Activated T-cell treated with anti-CD3 and anti-CD28 coated beads for 24 hours (primary cell): ENCODE results near the gene FOXM1.
"Not testable (repeated sequence)": the region's sequence is repeated elsewhere in the genome, so short reads cannot be mapped to it uniquely, and the experiment has no call there.

ENCODE experiments used
- DNase-seq: peaks from one replicate; pipeline ENCODE4 v3.0.0-alpha.2; 2020; ENCODE audit warnings: low read depth

FOXM1 gene

DNA sequence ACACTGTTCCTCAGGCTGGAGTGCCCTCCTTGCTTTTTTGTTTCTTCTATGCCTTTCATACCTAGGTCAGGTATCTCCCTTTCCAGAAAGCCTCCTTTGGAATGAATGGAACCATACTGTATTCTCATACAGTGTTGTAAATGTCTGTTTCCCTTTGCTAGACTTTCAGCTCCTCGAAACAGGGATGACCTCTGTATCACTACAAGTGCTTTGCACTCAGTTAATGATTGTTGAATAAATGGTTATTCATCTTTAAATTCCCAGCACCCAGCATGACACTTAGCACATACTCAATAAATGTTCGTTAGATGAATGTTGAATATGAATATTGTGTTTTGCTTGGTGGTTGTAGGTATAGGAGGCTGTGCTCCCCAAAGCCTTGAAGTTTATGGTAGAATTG is 7.8 kb upstream of the FOXM1 start:
- no peak for DNase-seq

DNA sequence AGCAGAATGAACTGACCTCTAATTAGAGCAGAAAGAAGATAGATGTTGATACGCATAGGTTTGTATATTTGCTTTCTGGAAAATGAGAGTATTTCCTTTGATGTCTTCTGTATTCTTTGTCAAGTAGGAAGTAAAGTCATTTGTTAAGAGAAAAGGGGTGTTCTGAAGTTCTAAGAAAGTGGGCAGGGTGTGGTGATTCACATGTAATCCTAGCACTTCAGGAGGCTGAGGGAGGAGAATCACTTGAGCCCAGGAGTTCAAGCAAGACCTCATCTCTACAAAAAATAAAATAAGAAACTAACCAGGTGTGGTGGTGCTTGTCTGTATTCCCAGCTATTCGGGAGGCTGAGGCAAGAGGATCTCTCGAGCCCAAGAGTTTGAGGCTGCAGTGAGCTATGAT is 2.9 kb upstream of the FOXM1 start:
- DNase-seq, result no peak

DNA sequence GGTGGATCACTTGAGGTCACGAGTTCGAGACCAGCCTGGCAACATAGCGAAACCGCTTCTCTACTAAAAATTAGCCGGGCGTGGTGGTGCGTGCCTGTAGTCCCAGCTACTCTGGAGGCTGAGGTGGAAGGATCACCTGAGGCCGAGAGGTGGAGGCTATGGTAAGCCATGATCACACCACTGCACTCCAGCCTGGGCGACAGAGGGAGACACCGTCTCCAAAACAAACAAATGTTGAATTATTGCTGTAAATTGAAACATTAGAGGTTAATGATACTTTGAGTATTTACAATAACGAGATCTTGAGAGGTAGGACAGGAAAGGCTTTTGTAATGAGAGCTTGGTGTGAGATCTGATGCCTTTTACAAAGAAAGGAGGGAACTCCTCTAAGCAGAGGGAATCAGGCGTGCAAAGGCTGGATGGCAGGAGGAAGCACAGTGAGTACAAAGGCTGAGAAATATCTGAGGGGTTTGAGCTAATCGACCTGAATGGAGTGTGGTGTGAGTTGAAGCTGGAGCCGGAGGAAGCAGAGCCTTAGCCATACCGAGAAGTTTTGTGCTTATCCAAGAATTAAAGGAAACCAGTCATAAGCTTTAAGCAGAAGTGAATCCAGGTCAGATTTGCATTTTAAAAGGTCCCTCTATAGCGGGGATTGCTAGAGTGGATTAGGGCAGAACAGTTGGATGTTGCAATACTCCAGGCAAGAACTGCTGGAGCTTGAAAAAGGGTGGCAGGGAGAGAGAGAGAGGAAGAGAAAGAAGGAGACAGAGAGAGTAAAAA is 1.2 kb upstream of the FOXM1 start:
- no peak for DNase-seq

DNA sequence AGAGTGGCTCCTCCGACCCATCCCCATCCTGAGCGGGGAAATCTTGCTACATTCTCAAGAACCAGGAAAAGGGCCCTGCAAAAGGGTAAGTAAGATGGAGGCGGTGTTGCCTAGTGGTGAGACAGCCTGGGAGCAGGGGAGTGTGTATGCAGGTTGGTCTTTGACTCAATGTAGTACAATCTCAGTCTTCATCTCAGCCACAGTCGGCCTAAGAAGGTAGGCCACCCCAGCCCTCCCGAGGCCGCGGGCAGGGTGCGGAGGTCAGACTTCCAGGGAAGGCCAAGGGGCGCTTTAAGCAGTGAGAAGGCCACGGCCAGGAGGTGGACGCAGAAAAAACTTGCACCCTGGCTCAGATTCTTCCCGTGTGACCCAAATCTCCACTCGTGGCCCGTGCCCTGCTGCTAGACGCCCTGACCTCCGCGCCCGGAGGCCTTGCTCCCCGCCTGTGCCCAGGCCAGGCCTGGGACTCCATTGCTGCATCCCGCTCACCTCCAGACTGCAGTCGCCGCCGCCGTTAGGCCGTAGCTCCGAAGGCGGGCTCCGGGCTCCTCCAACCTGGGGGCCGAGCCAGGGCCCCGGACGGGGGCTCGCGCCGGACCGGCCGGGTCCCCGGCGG is 435 bp downstream of the FOXM1 start:
- no peak for DNase-seq

DNA sequence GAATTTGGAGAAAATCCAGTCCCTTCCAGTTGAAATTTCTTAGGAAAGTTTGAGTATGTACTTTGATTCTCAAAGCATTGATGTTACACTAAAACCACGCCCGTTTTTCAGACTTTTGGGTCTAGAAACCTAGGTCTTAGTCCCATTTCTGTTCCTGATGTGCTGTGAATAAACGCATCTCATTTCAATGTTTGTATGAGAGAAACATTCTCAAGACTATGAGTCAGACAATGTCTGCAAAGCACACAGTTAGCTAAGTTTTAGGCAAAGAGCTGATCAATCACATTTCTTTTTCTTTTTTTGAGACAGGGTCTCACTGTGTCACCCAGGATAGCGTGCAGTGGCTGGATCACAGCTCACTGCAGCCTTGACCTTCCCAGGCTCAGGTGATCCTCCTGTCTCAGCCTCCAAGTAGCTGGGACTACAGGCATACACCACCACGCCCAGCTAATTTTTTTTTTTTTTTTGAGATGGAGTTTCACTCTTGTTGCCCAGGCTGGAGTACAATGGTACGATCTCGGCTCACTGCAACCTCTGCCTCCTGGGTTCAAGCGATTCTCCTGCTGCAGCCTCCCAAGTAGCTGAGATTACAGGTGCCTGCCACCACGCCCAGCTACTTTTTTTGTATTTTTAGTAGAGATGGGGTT is 7.9 kb downstream of the FOXM1 start:
- DNase-seq, result not testable (repeated sequence)

DNA sequence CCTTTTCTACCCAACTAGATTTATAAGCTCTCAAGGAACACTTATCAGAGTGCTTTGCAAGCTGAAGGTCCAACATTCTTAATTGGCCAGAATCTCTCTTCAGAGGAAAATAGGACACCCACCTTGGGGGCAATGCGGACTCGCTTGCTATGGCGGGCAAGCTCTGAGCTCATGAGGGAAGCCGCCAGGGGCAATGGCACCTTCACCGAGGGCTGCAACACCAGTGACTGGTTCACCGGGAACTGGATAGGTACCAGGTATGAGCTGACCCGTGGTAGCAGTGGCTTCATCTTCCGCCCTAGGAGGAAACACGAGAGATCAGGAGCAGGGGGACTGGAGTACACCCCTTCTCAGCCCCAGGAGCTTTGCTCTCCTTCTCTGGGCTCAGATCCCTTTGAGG is 12.8 kb downstream of the FOXM1 start:
- DNase-seq, result no peak

DNA sequence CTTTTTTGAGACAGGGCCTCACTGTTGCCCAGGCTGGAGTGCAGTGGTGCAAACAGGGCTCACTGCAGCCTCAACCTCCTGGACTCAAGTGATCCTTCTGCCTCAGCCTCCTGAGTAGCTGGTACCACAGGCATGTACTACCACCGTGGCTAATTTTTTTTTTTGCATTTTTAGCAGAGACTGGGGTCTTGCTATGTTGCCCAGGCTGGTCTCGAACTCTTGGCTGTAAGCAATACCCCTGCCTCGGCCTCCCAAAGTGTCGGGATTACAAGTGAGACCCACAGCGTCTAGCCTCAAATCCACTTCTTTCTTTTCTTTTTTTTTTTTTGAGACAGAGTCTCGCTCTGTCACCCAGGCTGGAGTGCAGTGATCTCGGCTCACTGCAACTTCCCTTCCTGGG is 13.6 kb downstream of the FOXM1 start:
- not testable (repeated sequence) for DNase-seq

DNA sequence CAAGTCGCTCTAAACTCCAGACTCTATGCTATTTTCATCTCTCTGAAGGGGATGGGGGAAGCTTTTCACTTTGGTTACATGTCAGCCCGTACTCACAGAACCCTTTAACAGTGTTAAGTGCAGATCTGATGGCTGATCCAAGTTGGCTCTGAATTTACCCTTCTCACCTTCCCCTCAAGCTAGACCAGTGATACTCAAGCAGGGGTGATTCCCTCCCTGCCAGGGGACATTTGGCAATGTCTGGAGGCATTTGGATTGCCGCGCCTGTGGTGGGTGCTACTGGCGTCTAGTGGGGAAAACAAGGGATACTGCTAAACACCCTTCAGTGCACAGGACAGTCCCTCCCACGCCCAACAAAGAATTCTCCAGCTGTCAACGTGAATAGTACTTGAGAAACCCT is 14.1 kb downstream of the FOXM1 start:
- DNase-seq, result no peak

DNA sequence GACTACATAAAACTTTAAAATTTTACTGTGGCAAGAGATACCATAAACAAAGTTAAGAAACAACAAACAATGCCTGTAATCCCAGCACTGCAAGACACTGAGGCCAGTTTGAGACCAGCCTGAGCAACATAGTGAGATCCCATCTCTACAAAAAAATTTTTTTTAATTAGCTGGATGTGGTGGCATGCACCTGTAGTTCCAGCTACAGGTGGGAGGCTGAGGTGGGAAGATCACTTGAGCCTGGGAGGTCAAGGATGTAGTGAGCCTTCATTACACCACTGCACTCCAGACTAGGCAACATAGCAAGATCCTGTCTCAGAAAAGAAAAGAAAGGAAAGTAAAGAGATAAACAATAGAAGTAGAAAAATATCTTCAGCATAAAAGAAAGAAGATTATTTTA is 16.8 kb downstream of the FOXM1 start:
- no peak for DNase-seq

DNA sequence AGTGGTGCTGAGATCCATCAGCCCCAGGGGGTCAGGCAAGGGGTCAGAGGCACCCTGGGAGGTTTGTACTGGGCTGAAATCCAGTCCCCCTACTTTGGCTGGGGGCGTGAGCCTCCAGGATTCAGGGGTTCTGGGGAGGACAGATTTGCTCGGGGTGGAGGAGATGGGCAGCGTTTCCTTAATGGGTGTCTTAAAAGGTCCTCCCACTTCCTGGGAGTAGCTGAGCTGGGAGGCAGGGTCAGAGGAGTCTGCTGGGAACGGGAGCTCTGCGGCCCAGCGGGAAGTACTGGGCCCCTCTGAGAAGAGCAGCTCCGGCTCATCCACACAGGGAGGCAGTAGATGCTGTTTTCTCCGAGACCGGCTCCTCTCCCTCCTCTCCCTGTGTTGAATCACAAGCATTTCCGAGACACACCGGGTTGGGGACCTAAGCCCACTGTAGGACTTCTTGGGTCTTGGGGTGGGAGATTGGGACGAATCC is 18.0 kb downstream of the FOXM1 start:
- DNase-seq, result no peak

DNA sequence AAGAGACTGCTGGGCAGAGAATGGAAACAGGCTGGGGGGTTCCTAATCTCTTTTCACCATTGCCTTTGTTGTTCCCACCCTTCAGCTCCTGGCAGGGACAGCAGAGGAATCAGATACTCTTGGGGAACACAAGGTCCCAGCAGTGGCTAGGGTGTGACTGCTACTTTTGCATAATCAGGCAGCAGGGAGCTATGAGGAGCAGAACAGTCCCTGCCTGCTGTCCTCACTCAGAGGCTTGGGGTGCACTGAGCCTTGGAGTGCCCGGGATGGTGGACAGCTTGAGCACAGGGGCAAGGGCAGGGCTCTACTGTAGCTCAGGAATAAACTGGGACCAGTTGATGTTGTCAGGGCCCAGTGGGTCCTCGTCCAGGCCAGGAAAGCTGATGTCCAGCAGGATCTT is 18.6 kb downstream of the FOXM1 start:
- DNase-seq, result no peak

DNA sequence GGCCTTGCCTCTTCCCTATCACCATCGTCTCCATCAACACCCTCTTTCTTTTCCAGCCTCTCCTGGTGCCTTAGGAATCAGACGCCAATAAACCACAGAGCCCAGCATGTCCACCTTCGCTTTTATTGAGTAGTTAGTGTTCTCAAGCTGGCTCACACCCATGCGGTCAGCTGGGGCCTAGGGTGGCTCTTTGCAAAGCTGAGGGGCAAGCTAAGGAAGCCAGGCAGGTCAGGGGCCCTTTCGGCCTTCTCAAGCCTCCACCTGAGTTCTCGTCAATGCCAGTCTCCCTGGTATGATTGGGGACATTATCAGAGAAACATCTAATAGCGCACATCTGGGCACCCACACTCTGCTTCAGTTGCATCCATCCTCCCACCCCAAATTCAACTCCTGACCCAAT is 19.4 kb downstream of the FOXM1 start:
- DNase-seq, result no peak

DNA sequence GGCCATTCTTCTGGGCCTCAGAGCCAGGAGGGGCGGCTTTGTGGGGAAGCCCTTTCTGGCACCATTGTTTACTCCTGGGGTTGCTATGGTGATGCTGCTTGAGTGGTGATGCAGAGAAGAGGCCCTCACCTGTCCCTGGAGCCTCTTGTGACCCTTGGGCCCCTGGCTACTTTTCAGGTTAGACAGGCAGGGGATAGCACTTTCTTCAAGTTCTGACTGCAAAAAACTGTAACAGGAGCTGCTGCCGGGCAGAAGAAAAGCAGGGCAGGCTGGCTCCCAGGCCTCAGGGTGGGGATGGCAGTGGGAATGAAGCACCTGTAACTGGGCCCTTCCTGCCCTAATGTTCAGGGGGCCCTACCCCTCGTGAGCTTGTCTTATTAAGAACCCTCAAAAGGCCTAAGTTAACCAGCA is 19.9 kb downstream of the FOXM1 start, which contains the start of gene TEX52:
TSS of gene TEX52 (minus strand) at position 19 of the 411 bp plus-strand sequence. CDS start at position 6, 13 bp downstream.
- no peak for DNase-seq

DNA sequence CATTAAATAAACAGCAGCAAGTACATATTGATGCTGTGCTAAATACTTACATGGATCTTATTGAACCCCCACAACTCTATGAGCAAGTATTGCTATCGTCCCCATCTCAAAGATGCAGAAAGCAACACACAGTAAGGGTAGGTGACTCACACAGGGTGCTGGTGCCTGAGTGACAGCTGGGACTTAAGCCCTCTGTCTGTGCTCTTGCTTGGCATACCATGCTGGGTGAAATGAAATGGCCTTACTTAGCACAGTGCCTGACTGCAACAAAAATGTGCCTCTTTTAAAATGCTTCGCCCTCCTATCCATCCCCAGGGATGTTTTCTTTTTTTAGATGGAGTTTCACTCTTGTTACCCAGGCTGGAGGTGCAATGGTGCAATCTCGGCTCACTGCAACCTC is 20.9 kb downstream of the FOXM1 start:
- no peak for DNase-seq

DNA sequence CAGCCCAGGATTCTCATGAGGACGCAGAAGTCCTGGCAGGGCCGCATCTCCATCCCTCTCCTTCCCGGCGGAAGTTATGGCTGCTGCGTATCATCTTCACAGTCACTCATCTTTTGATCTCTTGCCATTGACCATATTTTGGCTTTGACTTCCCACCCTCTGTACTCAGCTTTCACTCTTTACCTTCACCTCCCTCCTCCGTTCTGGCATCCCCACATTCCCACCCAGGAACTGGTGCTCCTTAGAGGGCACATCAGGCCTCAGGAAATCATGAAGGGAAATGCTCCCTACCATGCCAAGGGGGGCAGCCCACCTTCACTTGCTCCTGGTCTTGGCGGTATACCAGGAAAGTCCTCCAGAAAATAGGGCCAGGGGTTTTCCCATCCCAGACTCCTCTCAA is 21.4 kb downstream of the FOXM1 start:
- no peak for DNase-seq

DNA sequence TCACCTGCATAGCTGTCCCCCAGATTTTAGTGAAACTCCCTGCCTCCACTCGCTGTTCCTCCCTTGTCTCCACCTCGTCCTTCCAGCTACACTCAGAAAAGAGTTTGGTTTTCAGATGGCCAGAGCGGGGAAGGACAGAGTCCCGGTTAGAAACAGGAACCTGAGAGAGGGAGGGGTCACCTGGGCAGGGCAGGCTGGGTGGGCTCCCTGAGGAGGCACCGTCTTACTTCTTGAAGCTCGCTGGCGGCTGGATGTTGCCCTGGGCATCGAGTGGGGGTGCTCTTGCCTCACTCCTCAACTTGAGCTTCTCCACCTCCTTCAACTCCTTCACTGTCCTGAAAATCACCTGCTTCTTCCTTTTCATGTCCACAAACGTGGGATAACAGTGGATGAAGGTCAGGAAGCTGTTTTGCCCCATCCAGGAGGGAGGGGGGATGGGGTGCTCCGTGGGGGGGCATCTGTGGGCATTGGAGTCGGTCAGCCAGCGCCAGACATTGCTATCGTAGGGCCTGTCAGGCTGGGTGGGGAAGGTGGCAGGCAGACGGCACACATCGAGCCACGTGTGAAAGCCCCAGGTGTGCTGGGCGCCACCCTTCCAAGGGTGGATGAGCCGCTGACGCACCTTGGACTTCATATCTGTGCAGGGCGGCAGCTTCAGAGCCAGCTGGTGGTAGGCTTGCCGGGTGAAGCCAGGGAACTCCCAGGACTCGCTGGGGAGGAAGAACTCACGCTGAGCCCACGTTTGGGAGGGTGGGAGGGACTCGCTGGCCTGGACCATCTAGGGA is 22.1 kb downstream of the FOXM1 start:
- no peak for DNase-seq

DNA sequence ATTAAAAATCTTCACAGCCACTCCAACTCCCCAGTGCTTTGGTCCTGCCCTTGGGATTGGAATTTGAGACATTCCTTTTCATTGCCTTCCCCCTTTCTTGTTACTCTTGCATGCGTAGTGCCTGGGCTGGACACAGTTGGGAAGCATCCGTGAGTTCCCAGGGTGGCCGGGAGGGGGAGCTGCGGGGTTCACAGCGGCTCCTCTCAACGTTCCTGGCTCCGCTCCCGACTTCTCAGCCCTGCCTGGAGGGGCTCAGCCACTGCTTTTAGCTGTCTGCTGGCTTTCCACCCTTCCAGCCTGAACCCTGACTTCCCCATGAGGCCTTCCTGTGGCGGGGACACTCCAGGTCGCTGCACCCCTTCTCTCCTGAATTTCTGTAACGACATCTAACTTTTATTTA is 23.3 kb downstream of the FOXM1 start:
- peak; percentile 37 for DNase-seq

DNA sequence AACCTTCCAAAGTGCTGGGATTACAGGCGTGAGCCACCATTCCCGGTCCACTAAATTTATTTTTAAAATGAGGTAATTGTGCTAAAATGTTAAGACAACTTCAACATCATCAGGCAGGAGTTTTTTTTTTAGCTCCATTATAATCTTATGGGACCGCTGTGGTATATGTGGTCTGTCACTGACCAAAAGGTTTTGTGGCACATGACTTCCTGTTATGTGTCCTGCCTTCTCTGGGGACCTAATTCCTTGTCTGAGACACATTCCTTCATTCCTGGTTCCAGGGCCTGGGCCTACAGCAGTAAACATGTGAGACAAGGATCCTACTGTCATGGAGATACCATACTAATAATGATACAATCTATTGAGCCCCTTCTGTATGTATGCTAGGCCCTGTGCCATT is 25.0 kb downstream of the FOXM1 start:
- DNase-seq, result no peak

DNA sequence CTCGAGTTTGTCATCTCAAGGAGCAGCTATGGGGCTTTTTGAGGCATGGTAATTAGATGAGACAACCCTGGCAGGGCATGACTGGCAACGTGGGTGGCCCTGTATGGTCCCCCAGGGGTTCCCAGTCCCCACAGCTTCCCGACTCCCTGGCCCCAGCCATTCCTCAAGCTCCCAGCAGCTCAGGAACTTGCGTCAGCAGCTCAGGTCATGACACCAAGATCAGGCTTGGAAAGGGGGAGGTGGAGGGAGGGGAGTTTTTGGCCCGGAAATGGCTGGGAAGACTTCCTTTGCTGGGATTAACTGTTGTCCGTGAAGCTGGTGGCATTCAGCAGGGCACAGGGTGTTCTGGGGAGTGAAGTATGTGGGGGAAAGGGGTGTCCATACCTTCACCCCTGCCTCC is 31.7 kb downstream of the FOXM1 start:
- DNase-seq, result no peak

DNA sequence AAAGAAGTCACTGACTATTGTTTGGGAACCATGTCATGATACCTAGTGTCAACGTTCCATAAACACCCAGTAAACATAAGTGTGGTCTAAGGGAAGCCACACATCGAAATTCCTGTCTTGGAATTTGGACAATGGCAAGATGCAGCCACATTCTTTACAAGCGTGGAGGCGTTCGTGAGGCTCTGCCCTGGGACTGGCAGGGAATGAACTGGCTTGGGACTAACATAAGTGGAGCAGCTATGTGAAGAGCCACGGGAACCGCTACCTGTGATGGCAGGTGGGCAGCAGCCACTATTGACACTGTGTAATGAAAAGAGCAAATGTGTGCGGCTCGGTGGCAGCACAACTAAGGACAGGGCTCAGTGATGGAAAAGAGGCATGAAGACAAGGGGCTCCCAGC is 32.2 kb downstream of the FOXM1 start:
- no peak for DNase-seq

DNA sequence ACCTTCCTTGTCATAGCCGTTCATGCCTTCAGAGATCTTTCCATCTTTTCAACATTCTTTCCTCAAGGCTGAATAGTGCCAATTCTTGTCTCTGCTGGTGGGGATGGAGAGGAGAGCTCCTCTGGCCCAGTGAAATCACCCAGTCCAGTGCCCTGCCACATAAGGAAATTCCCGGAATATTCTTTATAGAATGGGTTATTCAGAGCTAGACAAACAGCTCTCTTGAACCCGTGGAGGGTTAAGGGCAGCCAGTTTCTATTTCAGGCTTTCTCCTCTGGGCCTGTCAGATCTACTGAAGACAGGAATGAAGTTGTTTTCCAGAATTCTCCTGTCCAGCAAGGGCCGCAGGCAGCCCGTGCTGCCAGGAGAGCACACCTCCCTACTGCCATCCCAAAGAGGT is 34.0 kb downstream of the FOXM1 start:
- DNase-seq, result no peak

DNA sequence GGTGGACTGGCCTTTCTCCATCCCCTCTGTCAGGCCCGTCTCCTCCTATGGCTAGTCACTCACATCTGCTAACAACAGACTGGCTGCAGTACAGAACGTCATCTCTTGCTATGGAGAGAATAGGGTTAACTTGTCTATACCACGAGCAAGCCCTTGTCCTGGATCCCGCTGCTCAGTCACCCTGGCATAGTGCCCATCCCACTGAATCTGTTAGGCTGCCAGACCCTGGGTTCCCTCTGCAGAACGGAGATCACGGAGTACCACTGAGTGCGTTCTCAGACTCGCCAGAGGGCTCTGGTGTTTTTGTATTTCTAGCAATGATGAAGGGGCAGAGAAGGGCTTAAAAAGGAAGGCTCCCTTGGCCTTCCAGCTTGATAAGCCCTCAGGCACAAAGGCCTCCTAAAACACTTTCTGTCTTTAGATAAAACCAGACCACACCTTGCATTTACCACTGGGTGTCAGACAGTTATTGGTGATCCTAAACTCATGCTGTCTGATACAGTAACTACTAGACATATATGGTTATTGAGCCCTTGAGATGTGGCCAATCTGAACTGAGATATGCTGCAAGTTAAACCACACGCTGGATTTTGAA is 35.8 kb downstream of the FOXM1 start:
- DNase-seq, result no peak
